Activated CD4-positive, alpha-beta T cell treated with anti-CD3 and anti-CD28 coated beads, Interleukin-10, Interleukin-2, amounts not matched to agents 100 ng/mL and 50 ng/mL, durations not matched to agents 16 hours and 8 hours (primary cell): Measurements from ENCODE around the gene MCCC2.
"Not testable (repeated sequence)": the region's sequence is repeated elsewhere in the genome, so short reads cannot be mapped to it uniquely, and the experiment has no call there.

Source experiments
- DNase-seq: peaks from one replicate; pipeline ENCODE4 v3.0.0-alpha.2; 2020

The MCCC2 gene

DNA sequence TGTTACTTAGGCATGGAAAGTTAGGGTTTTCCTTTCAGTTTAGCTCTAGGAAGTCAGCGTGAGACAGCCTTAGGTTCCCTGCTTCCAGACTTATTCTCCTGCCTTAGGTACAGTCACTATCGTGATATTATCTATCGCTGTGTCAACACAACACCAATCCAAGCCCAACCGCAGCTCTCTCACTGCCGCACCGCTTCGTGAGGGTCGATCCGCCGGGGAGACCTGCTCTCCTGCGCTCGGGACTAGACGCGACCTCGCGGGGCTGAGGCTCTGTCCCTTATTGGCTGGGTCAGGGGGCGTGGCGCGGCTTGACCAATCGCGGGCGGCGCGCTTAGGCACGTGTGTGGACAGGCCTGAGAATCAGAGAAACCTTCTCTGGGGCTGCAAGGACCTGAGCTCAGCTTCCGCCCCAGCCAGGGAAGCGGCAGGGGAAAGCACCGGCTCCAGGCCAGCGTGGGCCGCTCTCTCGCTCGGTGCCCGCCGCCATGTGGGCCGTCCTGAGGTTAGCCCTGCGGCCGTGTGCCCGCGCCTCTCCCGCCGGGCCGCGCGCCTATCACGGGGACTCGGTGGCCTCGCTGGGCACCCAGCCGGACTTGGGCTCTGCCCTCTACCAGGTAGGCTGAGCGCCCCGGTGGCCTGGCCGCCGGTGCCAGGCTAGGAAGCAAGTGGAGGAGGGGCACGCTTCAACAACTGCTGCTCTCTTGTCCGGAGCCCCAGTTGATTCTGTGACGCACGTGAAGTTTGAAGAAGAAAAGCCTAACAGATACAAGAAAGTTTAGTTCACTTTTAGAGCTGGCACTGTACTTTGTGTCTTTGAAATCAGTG, at the start of gene MCCC2:
Gene MCCC2, plus strand, starts transcription at position 400 of the 825 bp plus-strand sequence. Its CDS starts 86 bp downstream, at position 486.
- DNase-seq, result peak; percentile 99

DNA sequence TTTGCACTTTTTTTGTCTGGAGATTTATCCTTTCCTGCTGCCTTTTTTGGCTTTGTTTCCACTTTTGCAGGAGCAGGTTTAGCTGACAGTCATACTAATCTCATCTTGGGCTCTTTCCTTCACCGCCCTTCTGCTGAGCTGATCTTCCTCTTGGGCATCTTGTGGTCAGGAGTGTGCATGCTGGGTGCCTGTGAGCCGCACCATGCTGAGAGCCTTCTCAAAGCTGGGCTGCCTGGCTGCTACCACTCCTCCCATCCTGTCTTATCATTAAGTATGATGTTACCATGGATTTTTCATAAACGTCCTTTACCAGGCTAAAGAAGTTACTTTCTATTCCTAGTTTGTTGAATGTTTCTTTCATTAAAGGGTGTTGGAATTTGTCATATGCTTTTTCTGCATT, 49.5 kb upstream of the MCCC2 start:
- no peak for DNase-seq

DNA sequence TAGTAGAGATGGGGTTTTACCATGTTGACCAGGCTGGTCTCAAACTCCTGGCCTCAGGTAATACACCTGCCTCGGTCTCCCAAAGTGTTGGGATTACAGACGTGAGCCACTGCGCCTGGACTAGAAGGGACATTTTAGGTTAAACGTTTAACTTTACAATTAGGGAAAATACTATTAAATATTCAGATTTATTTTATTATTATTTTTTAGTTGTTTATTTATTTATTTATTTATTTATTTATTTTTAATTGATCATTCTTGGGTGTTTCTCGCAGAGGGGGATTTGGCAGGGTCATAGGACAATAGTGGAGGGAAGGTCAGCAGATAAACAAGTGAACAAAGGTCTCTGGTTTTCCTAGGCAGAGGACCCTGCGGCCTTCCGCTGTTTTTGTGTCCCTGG, 36.3 kb upstream of the MCCC2 start:
- not testable (repeated sequence) for DNase-seq

DNA sequence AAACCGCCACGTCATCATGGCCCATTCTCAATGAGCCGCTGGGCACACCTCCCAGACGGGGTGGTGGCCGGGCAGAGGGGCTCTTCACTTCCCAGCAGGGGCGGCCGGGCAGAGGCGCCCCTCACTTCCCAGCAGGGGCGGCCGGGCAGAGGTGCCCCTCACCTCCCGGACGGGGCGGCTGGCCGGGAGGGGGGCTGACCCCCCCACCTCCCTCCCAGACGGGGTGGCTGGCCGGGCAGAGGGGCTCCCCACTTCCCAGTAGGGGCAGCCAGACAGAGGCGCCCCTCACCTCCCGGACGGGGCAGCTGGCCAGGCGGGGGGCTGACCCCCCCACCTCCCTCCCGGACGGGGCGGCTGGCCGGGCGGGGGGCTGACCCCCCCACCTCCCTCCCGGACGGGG, 35.6 kb upstream of the MCCC2 start:
- not testable (repeated sequence) for DNase-seq

DNA sequence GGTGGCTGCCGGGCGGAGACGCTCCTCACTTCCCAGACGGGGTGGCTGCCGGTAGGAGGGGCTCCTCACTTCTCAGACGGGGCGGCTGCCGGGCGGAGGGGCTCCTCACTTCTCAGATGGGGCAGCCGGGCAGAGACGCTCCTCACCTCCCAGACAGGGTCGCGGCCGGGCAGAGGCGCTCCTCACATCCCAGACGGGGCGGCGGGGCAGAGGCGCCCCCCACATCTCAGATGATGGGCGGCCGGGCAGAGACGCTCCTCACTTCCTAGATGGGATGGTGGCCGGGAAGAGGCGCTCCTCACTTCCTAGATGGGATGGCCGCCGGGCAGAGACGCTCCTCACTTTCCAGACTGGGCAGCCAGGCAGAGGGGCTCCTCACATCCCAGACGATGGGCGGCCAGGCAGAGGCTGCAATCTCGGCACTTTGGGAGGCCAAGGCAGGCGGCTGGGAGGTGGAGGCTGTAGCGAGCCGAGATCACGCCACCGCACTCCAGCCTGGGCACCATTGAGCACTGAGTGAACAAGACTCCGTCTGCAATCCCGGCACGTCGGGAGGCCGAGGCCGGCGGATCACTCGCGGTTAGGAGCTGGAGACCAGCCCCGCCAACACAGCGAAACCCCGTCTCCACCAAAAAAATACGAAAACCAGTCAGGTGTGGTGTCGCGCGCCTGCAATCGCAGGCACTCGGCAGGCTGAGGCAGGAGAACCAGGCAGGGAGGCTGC, 35.0 kb upstream of the MCCC2 start:
- DNase-seq, result not testable (repeated sequence)

DNA sequence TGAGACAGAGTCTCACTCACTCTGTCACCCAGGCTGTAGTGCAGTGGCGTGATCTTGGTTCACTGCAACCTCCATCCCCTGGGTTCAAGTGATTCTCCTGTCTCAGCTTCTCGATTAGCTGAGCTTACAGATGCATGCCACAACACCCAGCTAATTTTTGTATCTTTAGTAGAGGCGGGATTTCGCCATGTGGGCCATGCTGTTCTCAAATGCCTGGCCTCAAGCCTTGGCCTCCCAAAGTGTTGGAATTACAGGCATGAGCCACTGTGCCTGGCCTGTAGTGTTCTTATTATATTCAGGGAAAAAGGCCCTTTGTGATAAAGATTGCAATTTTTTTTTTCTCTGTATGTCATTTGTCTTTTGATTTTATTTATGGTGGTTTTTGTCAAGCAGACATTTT, 24.0 kb upstream of the MCCC2 start:
- no peak for DNase-seq

DNA sequence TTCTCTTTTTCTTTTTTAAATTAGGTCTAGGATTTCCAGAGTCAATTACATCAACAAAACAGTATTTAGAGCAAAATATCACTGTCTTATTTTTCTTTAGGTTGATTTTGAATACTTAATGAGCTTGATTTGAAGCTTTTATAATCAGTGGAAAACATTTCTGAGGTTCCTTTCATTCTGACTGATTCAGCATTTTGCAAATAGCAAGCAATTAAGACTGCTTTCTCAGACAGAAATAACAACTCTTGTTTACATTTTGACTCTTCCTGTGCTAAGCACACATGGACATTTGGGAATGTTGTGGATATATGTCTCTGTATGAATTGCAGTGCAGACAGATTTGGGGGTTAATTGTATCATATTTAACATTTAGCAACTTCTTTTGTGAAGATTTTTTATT, 22.2 kb upstream of the MCCC2 start:
- DNase-seq, result no peak

DNA sequence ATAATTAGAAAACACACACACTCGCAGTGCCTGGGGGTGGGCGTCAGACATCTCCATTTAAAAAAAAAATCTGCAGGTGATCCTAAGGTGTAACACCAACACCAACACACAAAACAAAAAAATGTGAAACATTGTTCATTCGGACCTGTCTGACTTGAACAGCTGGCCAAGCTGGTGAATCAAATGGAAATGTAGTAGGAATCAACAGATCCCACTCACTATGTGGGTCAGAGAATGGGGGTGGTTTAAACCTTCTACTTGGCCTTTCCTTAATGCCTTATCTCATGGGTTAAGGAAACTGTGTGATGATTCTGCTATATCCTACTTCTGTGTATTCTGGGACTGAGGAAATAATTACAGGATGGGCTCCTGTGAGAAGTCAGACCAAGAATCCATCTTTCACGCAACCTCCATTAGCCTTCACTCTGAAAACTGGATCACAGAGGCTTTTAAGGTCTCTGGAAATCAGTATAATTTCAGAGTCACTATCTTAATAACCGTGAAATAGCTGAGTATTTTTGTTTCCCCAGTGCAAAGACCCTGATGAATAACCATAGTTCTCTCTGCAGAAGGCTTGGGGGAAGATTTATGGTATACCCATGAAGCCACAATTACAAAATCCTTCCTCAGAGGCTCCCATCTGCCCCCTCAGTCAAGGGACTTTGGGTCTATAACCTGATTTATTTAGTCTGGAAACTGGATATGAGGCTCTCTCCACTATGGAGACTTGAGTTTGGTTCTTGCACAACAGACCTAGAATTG, 17.2 kb upstream of the MCCC2 start:
- DNase-seq, result no peak

DNA sequence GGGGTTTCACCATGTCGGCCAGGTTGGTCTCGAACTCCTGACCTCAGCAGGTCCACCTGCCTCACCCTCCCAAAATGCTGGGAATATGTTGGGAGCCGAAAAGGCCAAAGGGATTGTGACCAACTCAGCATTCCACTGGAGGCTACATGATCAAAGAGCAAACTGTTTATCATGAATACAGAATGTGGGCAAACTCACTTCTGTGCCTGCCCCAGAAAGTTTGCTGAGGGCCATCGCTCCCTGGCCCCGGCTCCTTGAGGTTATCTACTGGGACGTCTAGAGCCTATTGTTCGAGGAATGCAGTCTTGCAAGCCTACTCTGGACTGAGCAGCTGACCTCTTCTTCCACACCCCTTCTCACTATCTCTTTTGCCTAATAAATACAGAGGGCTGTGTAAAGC, 15.3 kb upstream of the MCCC2 start:
- not testable (repeated sequence) for DNase-seq

DNA sequence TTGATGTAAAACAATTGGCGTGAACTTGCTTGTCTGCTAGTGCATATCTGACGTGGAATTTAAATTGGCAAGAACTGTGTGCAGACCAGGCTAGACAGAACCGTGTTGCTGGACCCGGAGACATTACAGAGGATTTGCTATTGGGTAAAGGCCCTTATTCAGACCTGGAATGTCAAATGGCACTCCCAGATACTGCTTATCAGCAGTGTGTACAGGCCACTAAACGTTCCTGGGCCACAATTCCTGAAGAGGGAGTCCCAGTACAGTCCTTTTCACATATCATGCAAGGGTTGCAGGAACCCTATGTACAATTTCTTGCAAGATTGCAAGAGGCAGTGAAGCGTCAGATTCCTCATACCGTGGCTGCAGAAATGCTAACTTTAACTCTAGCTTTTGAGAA, 13.5 kb upstream of the MCCC2 start:
- DNase-seq, result no peak

DNA sequence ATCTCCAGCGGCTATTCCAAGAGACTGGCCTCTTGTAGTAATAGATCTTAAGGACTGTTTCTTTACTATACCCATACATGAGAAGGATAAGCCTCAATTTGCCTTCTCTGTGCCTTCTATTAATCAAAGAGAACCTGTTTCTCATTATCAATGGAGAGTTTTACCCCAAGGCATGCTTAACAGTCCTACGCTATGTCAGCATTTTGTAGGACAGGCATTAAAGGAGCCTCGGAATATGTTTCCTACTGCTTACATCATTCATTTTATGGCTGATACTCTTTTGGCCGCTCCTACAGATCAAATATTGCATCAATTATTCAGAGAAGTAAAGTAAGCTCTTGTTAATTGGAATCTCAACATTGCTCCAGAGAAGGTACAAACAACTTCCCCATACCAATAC, 11.6 kb upstream of the MCCC2 start:
- DNase-seq, result not testable (repeated sequence)

DNA sequence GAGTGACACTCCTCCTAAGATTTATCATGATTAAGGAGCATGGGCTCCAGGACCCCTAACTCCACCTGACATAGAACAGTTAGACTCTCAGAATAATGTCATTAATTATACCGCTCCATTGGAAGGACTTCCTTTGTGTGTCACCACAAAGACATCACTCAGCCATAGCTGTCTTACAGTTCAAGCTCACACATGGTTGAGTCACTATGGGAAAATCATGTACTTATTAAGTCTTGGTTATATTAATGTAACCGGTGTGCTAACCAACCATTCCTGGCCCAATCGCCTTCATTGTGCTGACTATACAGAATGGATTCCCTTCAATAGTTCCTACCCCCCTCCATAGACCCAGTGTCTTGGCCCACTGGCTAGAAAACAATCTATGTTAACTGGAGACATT, 10.9 kb upstream of the MCCC2 start:
- DNase-seq, result no peak

DNA sequence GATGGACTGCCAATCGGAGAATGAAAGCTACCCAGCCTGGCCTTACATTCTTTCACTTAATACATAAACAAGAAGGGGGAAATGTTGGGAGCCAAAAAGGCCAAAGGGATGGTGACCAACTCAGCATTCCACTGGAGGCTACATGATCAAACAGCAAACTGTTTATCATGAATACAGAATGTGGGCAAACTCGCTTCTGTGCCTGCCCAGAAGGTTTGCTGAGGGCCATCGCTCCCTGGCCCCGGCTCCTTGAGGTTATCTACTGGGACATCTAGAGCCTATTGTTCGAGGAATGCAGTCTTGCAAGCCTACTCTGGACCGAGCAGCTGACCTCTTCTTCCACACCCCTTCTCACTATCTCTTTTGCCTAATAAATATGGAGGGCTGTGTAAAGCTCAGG, 9.3 kb upstream of the MCCC2 start:
- not testable (repeated sequence) for DNase-seq

DNA sequence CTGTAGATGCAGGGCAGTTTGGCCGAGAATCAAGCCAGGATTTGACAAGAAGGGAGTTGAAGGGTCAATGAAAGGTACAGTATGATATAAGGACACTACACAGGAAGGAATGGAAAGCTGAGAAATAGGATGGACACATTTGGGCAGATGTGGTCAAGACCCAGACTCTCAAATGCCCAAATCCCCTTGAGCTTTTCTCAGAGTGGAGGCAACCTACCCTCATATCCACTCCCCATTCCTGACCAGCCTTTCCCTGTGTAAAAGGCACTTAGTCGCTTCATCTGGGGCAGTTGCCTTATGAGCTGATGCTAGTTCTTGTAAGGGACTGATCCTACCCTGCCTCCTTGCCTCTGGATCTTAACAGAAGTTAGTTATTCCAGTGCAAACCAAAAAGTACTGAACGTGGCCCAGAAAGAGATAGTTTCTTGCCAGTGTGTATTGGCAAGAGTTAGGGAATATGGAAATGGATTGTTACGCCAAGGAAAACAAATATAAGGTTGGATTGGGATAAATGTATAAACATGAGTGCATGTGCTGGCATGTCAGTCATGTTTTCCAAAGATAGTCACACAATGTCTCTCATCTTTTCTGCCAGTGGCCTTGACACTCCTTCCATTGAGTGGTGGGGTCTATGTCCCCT, 4.1 kb upstream of the MCCC2 start:
- DNase-seq, result no peak

DNA sequence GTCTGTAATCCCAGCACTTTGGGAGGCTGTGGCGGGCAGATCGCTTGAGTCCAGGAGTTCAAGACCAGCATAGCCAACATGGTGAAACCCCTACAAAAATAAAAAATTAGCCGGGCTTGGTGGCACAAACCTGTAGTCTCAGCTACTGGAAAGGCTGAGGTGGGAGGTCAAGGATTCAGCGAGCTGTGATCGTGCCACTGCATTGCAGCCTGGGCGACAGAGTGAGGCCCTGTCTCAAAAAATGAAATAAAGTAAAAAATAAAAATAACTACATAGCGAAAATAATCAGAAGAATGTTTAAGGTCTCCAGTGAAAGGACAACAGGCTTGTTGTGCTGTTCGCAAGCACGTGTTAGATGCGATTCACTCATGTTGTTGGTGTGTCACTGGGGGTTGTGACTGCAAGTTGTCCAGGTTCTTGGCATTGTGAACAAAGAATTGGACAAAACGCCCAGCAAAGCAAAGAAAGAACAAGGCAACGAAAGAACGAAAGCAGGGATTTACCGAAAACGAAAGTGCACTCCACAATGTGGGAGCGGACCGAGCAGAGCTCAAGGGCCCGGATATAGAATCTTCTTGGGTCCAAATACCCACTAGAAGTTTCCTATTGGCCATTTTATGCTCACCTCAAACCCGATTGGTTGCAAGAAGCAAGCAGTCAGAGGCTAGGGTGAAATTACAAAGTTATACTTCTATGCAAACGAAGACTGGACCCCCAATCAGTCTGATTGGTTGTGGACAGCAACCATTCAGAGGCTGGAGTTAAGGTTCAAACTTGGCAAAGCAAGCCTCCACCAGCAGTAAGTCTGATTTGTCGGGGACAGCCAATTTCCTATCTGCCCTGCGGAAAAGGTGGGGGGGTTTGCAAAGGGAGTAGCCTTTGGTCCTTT, 844 bp upstream of the MCCC2 start:
- DNase-seq, result peak; percentile 26

DNA sequence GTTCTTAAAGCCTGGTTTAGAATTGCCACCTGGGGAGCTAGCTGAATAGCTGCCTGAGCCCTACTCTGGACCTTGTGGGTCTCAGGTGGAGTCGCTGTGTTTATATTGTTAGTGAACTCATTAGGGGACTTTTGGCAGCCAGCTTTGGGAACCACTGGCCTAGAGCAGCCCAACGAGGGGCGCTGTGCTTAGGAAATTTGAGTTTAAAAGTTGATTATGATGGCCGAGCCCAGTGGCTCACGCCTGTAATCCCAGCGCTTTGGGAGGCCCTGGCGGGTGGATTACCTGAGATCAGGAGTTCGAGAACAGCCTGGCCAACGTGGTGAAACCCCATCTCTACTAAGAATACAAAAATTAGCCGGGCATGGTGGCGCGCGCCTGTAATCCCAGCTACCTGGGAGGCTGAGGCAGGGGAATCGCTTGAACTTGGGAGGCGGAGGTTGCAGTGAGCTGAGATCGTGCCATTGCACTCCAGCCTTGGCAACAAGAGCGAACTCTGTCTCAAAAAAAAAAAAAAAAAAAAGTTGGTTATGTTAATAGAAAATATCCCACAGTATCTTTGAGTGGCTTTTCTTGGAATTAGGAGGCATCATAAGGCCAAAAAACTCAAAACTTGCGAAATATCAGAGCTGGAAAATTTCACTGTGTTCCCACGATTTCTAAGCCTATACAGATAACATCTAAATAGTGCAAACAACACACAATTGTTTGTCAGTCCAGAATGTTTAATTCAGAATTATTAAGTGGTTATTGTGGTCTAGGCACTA, 809 bp downstream of the MCCC2 start:
- no peak for DNase-seq

DNA sequence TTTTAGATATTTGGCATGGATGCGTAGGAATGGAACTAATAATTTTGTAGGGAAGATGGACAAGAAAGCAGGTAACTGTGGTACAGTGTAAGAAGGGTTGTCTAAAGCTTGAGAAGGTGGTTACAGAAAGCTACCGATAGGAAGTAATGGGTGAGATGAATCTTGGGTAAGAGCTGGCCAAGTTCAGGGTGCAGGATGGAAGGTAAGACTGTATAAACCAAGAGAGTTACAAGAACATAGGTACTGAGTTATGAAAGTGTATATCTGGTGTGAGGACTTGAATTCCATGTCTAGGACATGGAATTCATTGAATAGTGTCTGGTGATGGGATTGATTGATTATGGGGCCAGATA, 1.4 kb downstream of the MCCC2 start:
- peak; percentile 9 for DNase-seq

DNA sequence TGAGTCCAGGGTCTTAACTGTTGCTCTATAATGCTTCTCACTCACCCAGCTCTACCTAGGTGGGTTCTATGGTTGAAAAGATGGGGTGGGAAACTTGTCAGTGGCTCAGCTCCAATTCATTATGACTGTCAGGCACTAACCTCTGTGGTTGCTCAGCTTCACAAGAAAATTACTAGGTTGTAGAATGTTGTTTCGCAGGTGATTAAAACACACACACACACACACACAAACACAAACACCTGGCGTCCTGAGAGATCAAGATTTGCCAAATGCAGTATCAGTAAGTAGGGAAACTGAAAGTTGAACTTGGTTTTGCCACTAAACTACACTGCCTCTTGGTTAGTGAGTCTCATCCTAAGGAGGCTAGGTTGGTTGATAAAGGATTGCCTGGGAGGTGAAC, 2.8 kb downstream of the MCCC2 start:
- peak; percentile 43 for DNase-seq

DNA sequence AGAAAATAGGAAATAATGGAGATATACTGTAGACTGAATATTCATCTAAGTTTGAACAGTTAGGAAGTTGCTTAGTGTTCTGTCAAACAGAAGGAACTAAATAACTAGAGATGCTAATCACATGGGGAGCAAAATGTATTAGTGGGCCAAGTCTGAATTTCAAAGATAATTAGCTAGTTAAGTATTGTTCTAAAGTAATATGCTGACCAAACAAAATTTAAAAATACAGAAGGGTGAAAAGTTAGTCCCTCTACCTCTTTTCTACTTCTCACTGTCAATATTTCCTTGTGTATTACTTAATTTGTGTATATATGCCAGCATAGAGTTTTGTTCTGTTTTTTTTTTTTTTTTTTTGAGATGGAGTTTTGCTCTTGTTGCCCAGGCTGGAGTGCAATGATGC, 4.0 kb downstream of the MCCC2 start:
- no peak for DNase-seq

DNA sequence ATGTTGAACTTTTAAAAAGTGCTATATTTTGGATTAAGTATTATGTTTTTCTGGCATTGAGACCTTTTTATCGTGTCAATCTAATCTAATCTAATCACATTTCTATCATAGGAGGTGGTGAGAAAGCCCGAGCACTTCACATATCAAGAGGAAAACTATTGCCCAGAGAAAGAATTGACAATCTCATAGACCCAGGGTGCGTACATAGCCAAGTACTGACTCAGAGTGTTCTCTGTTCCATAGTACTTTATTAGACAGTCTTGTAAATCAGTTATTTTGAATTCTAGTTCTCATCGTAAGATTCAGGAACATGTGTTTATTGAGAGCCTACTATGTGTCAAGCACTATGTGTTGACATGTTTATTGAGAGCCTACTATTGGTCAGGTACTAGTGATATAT, 9.0 kb downstream of the MCCC2 start:
- no peak for DNase-seq

DNA sequence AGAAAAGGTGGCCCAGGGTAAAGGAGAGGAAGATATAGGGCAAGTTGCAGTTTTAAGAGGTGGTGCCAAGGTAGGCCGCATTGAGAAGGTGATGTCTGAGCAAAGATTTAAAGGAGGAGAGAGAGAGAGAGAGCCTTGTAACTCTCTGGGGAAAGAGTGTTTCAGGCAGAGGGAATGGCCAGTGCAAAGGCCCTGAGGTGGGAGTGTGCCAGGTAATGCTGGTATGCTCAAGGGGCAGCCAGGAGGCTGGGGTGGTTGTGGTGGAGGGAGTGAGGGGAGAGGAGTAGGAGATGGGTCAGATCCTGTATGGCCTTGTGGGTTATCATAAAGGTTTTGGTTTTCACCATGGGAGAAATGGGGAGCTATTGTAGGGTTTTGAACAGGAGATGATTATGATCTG, 9.9 kb downstream of the MCCC2 start:
- DNase-seq, result no peak
